RWPE1 (cell line): ENCODE results near the gene KCND2.
"Not testable (repeated sequence)": the region's sequence is repeated elsewhere in the genome, so short reads cannot be mapped to it uniquely, and the experiment has no call there.

Source experiments
- CTCF ChIA-PET: fragments of 350-600 bp; sonication (Branson Sonifier 250); formaldehyde crosslinking; extraction: SDS; loops from one replicate; lab custom pipeline; 2021; lab: Yijun Ruan, JAX
- POLR2A ChIA-PET: fragments of 400-600 bp; formaldehyde crosslinking; extraction: SDS; loops from one replicate; lab custom pipeline; 2020; ENCODE audit warnings: antibody characterized with exemption; ENCODE audit not compliant: low non-redundant PET; lab: Yijun Ruan, JAX
- DNase-seq: peaks from one replicate; pipeline ENCODE4 v3.0.0; 2012; ENCODE audit warnings: low spot score
- H3K27ac ChIP-seq: fragments of 450-650 bp; 2 replicates; pipeline ENCODE4 v1.5.1; 2017
- TF ChIP-seq, protein P1 (sequence below): fragments of 450-650 bp; conservative IDR thresholded peaks from 2 replicates; pipeline ENCODE4 v1.5.1; 2017; ENCODE audit warnings: low read depth, mild to moderate bottlenecking

Gene KCND2

GRCh38 chr7:120272701-120273475 lies at the start of gene KCND2:
Gene KCND2, plus strand, starts transcription at chr7:120273175.
- ChIA-PET CTCF (interaction anchor here (0.6 to 1.4 kb wide), 4 partner anchors 16 to 2000 kb away, joined by 3 to 5 read pairs (median 4); no protein-coding TSS in a partner anchor), POLR2A (no interaction called here)
- TF ChIP-seq, protein P1, sequence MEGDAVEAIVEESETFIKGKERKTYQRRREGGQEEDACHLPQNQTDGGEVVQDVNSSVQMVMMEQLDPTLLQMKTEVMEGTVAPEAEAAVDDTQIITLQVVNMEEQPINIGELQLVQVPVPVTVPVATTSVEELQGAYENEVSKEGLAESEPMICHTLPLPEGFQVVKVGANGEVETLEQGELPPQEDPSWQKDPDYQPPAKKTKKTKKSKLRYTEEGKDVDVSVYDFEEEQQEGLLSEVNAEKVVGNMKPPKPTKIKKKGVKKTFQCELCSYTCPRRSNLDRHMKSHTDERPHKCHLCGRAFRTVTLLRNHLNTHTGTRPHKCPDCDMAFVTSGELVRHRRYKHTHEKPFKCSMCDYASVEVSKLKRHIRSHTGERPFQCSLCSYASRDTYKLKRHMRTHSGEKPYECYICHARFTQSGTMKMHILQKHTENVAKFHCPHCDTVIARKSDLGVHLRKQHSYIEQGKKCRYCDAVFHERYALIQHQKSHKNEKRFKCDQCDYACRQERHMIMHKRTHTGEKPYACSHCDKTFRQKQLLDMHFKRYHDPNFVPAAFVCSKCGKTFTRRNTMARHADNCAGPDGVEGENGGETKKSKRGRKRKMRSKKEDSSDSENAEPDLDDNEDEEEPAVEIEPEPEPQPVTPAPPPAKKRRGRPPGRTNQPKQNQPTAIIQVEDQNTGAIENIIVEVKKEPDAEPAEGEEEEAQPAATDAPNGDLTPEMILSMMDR, result no peak
- H3K27ac ChIP-seq, result no peak within 1 kb of the TSS
- peak; percentile 2 for DNase-seq

- POLR2A ChIA-PET, result no interaction called here
- H3K27ac ChIP-seq, result no peak overlapping the region
- no peak for DNase-seq
- TF ChIP-seq, protein P1, result no peak
- CTCF ChIA-PET, result no interaction called here
Measured at GRCh38 chr7:120226188-120226587, 46.8 kb upstream of the KCND2 start.

GRCh38 chr7:120227255-120227654 lies 45.7 kb upstream of the KCND2 start:
- TF ChIP-seq, protein P1, result no peak
- H3K27ac ChIP-seq, result no peak overlapping the region
- CTCF ChIA-PET, result no interaction called here
- DNase-seq, result no peak
- POLR2A ChIA-PET, result no interaction called here

DNA sequence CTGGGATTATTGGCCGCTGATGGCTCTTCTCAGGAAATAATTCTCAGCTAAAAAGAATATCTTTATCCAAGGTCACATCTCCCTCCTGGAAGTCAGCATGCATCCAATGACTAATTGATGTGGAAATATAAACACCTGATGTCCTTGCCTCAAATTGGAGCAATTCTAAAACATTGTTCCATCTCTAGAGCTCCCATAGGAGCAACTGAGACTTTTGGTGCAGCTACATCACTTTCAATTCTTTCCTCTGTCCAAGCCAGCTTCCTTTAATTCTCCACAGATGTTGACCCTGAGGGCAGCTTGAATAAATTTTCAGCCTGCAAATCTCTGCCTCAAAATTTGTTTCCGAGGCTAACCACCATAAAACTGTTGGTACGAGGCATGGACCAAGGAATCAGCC lies 43.9 kb upstream of the KCND2 start:
- H3K27ac ChIP-seq, result no peak overlapping the region
- TF ChIP-seq, protein P1, result no peak
- no peak for DNase-seq
- POLR2A ChIA-PET, result no interaction called here
- CTCF ChIA-PET, result no interaction called here

GRCh38 chr7:120233338-120233737 lies 39.6 kb upstream of the KCND2 start:
- TF ChIP-seq, protein P1, result no peak
- POLR2A ChIA-PET, result no interaction called here
- DNase-seq, result no peak
- no peak overlapping the region for H3K27ac ChIP-seq
- CTCF ChIA-PET, result no interaction called here

GRCh38 chr7:120240350-120240749 lies 32.6 kb upstream of the KCND2 start:
- DNase-seq, CTCF ChIA-PET, H3K27ac ChIP-seq, POLR2A ChIA-PET: not testable (repeated sequence)

DNA sequence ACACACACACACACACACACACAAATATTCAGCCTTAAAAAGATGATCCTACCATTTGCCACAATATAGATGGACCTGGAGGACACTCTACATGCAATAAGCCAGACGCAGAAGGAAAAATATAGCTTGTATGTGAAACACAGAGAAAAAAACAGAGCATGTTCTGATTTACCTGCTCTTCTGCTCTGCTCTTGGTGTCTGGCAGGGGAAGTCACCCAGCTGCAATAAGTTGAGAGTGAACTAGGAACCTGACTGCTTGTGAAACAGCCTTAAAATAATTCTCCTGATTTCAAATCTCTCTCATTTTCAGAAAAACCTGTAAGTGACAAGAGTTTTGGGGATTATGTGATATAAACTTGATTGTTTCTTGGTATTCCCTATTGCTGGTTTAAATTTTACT lies 31.0 kb upstream of the KCND2 start:
- ChIA-PET POLR2A (no interaction called here), CTCF (interaction anchor here (0.8 kb wide), 1 partner anchor 298 kb away, joined by 3 read pairs; no protein-coding TSS in a partner anchor)
- no peak overlapping the region for H3K27ac ChIP-seq
- TF ChIP-seq, protein P1, result no peak
- no peak for DNase-seq
